NT2/D1 (cell line): ENCODE results near the gene TSHR.

Experiments used
- SUZ12 ChIP-seq: IDR thresholded peaks from 2 replicates; pipeline ENCODE4 v1.6.1; 2011; ENCODE audit not compliant: insufficient read length, insufficient read depth; ENCODE audit errors: extremely low read depth
- YY1 ChIP-seq: IDR thresholded peaks from 2 replicates; pipeline ENCODE4 v1.6.1; 2011; ENCODE audit not compliant: insufficient read length, insufficient read depth
- ZNF274 ChIP-seq: IDR thresholded peaks from 2 replicates; pipeline ENCODE4 v1.6.1; 2011; ENCODE audit warnings: mild to moderate bottlenecking, low read depth, low read length

- TF ChIP-seq ZNF274 (no peak), SUZ12 (no peak), YY1 (no peak)
Observed at GRCh38 chr14:81091139-81091538, 135.7 kb downstream of the TSHR start.
